ENCODE results near the gene PTPN6.

DNA sequence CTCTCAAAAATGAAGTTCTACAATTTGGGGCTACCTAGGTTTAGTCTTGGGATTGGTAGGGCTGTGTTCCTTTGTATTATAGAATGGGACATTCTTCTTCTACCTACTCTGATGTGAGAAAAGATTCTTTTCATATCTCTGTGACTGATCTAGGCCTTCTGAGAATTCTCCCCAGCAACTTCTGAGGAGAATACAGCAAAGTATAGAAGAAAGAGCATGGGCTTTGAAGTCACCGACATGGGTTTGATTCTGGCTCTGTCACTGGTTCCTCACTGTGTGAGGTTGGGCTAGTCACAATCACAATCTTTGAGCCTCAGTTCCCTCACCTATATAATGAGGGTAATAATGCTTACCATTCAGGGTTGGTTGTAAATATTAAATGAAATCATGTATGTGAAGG is 18.4 kb upstream of the PTPN6 start:
- TF ChIP-seq, protein P1, sequence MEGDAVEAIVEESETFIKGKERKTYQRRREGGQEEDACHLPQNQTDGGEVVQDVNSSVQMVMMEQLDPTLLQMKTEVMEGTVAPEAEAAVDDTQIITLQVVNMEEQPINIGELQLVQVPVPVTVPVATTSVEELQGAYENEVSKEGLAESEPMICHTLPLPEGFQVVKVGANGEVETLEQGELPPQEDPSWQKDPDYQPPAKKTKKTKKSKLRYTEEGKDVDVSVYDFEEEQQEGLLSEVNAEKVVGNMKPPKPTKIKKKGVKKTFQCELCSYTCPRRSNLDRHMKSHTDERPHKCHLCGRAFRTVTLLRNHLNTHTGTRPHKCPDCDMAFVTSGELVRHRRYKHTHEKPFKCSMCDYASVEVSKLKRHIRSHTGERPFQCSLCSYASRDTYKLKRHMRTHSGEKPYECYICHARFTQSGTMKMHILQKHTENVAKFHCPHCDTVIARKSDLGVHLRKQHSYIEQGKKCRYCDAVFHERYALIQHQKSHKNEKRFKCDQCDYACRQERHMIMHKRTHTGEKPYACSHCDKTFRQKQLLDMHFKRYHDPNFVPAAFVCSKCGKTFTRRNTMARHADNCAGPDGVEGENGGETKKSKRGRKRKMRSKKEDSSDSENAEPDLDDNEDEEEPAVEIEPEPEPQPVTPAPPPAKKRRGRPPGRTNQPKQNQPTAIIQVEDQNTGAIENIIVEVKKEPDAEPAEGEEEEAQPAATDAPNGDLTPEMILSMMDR (IDR thresholded peaks at IDR 0.05): no peak
- TF ChIP-seq POLR2AphosphoS5 (IDR thresholded peaks at IDR 0.05; ENCODE audit: low read depth, low read length): no peak

Data from Panc1 (cell line).